Hematopoietic multipotent progenitor cell treated with erythropoietin and hydrocortisone succinate and interleukin-3 and kit ligand, for 6 days (in vitro differentiated cells): ENCODE data around the gene CASTOR1.

Experiments used
- DNase-seq: peaks from one replicate; pipeline ENCODE4 v3.0.0-alpha.2; 2015

The CASTOR1 gene

DNA sequence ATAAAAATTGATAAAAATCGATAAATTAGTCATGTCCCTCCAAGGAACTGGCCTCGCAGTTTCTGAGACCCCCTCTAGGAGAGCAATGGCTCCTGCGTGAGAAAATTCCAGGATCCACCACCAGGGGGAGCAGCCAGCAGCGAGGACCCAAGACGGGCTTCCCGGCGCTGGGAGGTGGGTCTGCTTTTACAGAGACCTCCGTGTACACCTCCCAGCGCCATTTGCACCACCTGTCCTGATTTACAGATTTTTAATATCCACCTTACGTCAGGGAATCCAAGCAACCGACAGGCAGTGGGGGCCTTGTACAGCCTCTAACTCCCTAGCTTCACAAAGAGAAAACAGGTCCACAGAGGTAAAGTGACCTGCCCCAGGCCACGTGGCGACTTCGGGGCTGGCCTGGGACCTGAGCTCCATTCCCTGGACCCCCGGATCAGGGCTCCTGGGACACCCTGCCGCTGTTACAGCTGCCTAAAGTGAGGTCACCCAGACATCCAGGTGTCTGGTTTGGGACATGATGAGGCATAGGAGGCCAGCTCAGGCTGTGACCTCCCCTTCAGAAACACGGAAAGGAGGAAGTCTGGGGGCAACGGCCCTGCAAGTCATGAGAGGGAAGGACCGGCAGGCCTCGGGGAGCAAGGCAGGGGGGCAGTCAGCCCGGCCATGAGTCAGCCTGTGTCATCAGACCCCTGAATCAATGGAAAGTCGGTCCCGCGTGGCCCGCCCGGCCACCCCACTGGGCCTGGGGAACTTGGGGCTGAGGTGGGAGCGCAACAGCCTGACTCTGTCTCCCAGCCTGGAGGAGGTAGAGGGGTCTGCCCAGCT is 26.2 kb downstream of the CASTOR1 start:
- DNase-seq, result peak; percentile 87

GRCh38 chr22:30262112-30262511 is 27.2 kb downstream of the CASTOR1 start:
- DNase-seq, result no peak

- DNase-seq, result no peak
These were observed 28.2 kb downstream of the CASTOR1 start for GRCh38 chr22:30261134-30261533.

- no peak for DNase-seq
These were observed 28.6 kb downstream of the CASTOR1 start for GRCh38 chr22:30260682-30261081.

DNA sequence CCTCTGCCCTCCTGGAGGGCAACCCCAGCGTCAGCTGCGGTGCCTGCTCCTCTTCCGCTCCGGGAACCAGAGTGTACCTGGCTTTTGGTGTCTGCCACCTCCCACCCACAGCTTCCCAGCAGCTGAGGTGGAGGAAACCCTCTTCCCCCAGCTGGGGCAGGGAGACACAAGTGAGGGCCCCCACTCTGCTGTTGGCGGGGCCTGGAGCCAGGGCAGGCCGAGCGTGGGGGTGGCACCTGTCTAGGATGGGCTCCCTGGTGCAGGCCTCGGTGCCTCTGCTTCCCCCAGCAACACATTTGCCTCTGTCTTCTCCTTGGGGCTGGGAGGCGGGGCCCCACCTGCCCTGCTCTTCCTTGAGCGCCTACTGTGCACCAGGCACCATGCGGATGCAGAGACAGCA is 29.0 kb downstream of the CASTOR1 start:
- no peak for DNase-seq

DNA sequence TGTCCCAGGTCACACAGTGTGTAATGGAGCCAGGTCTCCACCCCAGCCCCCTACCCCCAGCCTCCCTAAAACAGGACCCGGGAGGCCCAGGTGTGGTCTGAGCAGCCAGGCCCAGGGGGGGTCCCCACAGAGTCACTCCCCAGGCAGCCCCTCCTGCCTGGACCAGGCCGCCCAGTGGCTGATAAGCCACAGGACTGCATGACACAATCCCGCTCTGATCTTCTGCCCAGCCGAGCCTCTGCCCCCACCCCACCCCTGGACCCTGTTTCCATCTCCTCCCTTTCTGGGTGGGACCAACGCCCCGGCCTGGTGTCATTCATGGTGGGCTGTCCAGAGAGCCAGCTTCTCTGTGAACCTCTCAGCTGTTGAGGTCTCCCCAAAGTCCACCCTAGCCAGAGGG is 35.0 kb downstream of the CASTOR1 start:
- no peak for DNase-seq

GRCh38 chr22:30253205-30253852 is 36.0 kb downstream of the CASTOR1 start:
- DNase-seq, result no peak

DNA sequence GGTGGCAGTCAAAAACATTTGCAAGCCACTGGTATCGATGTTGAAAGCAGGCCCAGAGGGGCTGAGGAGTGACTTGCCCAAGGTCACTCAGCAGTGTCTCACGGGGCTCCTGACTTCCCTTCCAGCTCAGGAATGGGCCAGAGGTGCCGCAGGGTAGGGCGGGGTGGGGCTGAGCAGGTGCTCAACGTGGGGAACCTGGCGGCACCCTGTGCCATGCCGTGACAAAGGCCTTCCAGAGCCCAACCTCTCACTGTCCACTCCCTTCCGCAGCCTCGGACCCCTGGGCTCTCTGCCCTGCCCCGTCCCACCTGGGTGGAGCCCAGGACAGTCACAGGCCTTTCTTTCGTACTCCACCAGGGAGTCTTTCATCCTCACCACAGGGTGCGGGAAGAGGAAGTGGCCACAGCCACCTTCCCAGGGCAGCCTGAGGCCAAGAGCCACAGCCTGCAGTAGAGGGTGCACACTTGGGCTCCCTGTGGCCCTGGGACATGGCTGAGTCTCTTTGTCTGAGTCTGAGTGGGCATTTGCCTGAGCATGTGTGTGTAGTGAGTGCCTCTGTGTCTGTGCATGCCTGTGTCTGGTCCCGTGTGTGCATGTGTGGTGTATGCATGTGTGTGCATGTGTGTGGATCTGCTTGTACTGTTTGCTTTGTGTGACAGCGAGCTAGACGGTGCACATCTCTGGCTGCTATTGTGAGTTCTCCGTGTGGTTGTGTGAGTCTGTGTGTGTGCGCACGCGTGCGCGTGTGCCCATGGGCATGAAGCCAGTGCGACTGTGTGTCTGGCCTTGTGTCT is 36.7 kb downstream of the CASTOR1 start:
- no peak for DNase-seq

DNA sequence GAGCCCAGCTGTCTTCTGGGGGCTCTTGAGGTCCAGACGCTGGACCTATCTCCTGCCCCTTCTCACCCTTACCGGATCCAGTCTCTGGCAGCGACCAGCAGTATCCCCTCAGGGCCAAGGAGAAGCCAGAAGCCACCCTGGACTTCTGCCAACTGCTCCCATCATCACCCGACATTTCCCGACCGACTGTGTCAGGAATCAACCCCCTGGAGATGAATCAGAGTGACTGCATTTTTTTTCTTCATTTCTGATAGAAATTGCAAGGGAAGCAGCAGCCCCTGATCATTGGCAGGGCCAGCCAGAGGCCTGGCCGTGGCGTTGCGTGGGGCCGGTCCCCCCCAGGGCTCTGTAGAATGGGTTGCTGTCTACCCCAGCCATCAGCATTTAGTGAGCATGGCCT is 37.6 kb downstream of the CASTOR1 start:
- DNase-seq, result no peak

DNA sequence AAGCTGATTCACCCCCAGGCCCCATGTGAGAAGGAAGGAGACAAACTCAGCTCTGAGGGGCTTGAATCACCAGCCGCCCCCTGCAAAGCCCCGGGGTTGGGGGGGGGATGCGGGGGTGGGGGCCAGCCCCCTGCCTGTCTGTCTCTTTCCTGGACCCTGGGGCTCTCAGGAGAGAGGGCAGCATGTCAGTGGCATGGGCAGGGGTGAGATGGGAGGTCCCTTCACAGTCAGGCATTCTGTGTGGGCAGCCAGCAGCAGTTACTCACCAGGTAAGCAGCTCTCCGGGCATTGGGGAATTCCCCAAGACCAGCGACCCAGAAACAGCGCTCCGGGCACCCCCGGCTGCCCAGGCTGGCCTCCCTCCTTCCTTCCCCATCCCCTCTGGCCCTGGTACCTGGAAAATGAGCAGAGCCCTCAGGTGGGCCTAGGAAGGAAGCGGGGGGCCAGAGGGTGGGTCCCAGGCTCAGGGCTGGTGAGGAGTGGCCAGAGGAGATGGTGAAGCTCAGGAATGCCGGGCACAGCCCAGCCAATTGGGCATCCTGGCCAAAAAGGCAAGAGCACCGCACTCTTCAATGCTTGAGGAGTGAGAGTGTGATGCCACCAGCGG is 38.5 kb downstream of the CASTOR1 start:
- no peak for DNase-seq

DNA sequence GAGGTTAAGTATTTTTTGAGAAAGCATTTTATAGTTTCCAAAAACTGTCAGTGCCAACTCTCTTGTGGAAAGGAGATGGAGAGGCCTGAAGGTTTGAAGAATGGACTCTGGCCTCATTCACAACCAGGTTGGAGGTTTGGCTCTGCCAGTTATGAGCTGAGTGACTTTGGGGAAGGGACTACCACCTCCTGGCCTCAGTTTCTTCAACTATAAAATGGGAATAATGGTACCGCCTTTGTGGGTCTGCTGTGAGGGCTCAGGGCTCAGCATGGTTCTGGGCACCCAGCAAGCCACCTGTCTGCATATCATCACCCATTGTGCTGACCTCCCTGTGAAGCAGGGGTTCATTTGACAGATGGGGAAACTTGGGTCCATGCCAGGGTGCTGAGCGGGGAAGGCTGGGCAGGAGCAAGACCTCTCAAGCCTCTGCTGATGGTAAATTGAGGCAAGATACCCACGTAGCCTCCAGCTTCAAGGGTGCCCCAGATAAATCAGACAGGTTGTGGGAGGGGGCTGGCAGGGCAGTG is 39.2 kb downstream of the CASTOR1 start:
- DNase-seq, result no peak

GRCh38 chr22:30249049-30250038 is 40.0 kb downstream of the CASTOR1 start:
- no peak for DNase-seq

DNA sequence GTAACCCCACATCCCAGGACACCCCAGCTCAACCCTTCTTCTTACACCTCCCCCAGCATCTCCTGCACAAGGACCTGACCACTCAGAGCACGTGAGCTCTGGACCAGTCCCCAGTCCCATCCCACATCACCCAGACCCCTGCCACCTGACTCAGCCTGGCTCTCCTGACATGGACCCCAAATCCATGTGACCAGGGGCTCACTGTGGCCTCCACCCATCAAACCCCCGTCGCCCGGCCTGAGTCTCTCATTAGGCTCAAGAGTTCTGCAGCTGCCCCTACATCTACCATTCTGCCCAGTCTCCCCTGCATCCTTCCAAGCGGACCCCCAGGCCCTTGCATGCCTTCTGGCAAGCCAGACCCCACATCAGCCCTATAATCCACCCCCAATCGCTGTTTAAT is 40.8 kb downstream of the CASTOR1 start:
- no peak for DNase-seq

GRCh38 chr22:30247974-30248373 is 41.3 kb downstream of the CASTOR1 start:
- DNase-seq, result peak; percentile 48

DNA sequence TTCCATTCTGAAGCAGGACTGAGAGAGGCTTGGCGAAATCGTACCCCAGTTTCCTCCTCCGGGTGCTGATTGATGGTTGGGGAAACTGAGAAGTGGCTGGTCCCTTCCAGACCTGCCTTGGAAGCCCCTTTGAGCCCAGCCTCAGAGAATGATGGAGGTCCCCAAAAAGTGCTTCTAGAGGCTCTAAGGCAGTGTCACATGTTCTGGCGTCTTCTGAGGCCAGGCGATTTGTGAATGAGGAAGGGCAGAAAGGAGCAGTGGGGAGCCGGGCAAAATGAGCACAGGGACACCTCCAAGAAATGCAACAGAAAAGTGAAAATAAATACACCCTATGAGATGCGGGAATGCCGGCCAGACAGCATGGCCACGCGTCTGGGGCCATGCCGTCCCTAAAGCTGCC is 41.7 kb downstream of the CASTOR1 start:
- no peak for DNase-seq

DNA sequence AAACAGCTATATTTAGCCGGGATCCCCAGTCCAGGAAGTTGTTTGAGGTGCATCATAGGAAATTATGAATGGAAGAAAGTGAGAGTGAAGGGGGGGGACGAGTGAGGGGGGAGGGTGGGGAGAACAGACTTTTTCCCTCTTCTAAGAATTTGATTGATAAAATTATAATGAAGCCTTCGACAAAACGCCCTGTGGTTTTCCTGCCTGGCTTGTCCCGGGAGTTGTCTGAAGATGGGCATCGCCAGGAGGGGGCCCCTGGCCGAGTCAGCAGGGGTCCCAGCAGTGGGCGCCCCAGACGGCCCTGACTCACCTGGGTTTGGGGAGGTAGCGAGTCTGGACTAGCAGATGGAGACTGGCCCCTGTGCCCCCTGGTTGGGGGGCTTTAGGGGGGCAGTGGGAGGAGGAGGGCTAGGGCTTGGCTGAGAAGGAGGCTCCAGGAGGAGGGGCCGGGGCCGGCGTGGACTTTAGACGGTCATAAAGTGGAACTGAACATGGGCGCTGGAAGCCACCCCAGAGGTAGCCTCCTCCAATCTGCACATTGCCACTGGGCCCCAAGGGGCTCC is 42.4 kb downstream of the CASTOR1 start:
- no peak for DNase-seq

DNA sequence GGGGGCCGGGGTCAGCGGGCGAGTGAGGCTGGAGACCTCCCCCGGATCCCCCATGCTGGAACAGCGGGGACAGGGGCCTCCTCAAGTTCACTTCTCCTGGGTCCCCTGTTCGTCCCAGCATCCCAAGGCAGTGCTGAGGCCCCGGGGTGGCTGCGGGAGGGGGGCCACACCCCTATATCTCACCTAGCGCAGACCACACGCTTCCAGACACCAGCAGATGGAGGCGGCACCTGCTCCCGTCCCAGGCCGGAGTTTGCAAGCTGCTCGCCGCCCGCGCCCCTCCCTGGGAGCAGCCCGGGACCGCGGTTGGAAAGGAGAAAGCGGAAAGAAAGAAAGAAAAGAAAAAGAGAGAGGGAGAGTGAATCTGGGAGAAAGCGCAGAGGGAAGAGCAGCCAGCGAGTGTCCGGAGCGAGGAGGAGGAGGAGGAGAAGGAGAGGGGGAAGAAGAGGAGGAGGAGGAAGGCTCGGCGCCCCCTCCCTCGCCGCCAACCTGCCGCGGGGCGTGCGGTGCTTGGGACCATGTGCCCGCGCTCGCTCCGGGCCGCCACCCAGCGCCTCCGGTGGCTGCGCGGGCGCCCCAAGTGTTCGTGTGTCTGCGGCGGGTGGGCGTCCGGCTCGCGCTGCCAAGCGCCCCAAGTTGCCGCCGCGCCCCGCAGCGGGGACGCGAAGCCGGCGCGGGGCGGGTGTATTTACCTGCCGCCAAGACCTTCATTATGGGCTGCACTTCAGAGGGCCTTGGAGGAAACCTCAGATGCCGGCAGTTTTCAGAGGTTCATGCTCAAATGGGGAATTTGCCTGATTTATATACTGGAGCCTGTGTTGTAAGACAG is 43.1 kb downstream of the CASTOR1 start, which contains the start of gene LIF:
LIF (minus strand) TSS at position 775 of the 829 bp plus-strand sequence; CDS start at position 711, 64 bp downstream.
- peak; percentile 57 for DNase-seq

DNA sequence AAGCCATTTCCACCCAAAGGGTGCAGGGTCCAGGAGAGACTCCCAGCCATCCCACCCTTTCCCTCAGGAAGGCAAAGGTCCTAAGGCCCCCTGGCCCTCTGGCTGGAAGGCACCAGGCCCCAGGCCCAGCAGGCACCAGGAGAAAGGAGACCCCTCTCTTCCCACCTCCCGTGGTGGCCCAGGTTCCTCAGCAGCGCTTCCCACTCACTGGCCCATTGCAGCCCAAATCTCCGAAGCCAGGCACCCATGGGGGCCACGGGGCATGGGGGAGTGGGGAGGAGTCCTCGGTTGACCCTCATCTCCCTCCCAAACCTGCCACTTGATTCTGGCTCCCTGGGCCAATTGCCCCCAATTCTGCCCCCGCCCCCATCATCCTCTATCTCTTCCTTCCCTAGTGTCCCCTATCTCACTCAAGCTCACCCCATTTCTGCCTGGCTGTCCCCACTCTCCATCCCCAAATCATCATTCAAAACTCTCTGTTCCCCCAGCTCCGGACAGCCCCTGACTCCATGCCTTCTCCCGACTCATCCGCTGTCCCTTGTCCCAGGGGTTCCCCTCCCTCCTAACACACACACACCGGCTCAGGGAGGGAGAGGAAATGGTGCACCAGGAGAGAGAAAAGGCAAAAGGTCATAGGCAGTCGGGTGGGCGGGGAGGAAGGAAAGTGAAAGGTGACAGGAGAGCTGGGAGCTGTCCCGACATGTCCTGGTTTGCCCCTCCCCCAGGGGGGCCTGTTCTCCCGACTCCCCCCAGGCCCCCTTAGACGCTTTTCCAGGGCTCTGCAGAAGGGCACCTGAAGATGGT is 43.9 kb downstream of the CASTOR1 start:
- no peak for DNase-seq

DNA sequence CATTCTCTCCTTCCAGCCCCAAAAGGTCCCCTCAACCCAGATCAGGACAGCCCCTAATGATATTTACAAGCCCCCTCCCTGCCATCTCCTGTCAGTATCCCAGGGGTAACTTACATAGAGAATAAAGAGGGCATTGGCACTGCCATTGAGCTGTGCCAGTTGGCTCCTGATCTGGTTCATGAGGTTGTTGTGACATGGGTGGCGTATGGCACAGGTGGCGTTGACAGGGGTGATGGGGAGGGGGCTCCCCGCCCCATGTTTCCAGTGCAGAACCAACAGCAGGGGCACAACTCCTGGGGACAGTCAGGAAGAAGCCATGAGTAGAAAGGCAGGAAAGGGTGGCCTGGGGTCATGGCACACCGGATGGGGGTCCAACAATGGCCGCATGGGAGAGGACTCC is 44.7 kb downstream of the CASTOR1 start:
- no peak for DNase-seq
